Putamen (tissue), 1 donor: ENCODE measurements around the gene GRXCR2.

Experiments
- DNase-seq: peaks from one replicate; pipeline ENCODE4 v3.0.0-alpha.2; 2016; ENCODE audit warnings: low spot score

Gene GRXCR2

DNA sequence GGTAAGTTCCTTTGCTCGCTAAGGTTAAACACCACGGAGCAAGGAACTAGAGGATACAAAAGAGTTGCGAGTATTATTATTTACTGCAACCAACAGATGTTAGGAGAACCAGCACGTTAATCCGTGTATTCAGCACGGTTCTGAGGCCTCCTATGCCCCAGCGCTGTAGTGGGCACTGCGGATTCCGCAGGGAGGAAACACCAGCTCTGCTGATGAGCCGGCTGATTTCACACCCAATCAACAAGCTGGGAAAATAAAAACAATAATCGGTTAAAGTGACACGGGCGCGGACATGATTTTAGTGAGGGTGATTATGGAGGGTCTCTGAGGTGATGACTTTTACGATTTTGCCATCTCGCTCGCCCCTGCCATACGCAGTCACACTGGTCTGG, 37.0 kb downstream of the GRXCR2 start:
- no peak for DNase-seq

DNA sequence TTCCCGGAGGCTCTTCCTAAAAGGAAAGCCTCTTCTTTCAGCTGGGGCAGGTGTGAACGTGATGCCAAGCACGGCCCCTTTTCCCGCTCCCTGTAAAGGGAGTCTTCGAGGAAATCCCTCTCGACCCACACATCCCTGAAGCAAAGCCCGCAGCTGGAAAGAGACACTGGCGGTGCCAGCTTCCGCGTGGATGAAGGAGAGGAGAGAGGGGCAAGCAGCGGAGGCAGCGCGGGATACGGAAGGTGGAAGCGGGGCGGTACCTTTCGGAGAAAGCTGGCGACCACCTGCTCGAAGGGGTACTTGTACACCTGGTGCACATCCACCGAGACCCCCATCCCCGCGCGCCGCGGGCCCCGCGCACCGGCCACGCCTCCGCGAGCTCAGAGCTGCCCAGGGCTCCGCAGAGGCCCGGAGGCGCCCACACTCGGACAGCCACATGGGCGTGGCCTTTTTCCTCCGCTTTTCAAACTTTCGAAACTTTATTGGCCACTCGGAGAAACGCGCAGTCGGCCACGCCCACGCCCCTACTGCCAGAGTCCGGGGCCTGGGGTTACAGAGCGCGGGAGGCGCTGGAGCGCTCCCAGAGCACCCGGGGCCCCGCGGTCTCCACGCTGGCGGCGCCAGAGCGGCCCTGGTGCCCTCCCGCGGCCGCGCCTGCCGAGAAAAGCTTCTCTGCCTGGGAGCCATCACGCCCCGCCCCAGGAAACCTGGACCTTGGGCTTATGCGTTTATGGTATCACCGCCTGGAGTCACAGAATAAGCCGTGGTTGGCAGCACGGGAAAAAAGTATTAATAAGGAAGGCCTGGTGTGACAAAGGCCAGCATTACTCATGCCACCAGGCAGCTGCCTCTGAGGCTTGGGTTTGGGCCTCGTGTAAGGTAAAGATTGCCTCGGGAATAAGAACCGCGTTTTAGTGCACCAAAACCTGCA, 37.6 kb downstream of the GRXCR2 start, which contains the start of gene PRELID2:
TSS of gene PRELID2 (minus strand) at position 426 of the 931 bp plus-strand sequence. CDS start at position 335, 91 bp downstream.
- peak; percentile 60 for DNase-seq

- DNase-seq, result no peak
Measured at GRCh38 chr5:145834554-145834916, 38.3 kb downstream of the GRXCR2 start.

DNA sequence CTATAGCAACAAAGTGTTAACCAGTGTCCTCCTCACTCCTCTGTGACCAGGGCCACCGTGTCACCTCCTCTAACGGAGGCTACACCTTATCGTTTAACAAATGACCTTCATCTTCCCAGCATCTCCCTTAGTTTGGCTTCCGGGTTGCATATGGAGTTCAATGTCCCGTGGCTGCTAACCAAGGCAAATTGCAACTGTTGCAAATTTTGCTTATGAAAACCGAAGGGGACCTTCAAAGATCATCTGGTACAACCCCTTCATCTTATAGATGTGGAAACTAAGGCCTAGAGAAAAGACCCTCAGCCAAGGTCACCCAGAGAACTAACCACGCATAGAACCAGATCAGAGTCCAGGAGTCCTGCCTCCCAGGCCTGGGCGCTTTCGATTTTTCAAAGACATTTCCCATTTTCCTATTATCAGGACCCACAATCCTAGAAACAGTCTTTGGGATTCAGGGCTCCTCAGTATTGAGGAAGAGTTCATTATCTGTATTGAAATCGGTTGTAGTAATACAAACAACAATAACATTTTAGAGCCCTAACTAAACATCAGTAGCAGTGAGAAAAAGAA, 39.1 kb downstream of the GRXCR2 start:
- no peak for DNase-seq

DNA sequence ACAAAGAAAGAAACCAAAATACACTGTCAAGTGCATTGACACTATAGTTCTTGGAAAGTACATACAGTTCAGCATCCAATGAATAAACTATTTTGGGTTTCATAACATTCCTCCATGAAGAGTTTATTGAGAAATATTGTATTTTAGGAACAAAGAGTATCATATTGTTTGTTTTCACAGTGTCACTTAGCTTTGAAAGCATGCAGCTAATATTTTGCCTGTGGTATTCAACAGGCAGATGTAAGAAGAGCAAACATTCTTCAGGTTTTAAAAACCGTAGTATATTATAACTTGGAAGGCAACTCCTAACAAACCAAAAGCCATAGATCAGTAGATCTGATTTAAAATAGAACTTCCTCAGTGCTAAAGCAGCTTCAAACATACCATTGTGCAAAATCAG, 42.2 kb downstream of the GRXCR2 start:
- DNase-seq, result no peak

GRCh38 chr5:145829708-145830361, 43.0 kb downstream of the GRXCR2 start:
- no peak for DNase-seq

- no peak for DNase-seq
Measured at GRCh38 chr5:145826895-145827674, 45.7 kb downstream of the GRXCR2 start.

- DNase-seq, result no peak
Measured at GRCh38 chr5:145825751-145826180, 47.0 kb downstream of the GRXCR2 start.

- no peak for DNase-seq
Measured at GRCh38 chr5:145824040-145824439, 48.8 kb downstream of the GRXCR2 start.

- no peak for DNase-seq
Measured at GRCh38 chr5:145818604-145819003, 54.2 kb downstream of the GRXCR2 start.

- no peak for DNase-seq
Measured at GRCh38 chr5:145812877-145813276, 59.9 kb downstream of the GRXCR2 start.

DNA sequence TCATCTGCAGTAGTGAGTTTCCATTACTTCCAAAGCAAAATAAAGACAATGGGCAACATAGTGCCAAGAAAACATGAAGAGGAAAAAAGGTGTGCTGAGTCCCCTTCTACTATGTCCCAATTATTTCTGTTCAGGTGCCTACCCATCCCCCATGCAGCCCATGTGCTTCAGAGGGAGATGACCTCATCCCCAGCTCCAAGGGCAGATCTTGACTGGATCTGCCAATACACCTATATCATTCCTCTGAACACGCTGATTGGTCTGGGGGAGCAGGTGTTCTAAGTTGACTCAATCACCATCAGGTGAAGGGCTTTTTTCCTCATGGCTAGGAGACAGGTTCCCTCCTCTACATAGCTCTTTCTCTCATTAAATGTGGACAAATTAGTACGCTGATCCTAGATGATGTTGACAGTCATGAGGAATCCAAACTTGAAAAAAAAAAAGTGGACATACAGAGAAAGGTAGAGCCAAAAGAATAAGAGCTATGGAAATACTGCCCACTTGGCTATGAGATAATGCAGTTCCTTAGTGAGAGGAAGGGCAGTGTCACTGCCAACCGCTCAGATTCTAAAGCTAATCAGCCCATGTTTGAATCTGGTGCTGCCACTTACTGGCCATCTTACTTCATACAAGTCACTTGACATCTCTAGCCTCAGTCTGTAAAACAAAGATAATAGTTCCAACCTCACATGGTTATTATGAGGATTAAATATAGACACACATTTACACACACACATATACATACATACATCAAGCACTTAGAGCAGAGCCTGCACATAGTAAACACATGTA, 60.8 kb downstream of the GRXCR2 start:
- DNase-seq, result no peak
